ENCODE measurements around the gene NCOR1. TPM values are rescaled to one million over a fixed set of nuclear protein-coding genes. Genes with fewer than 3 reads are reported as not detected.

NCOR1 gene
- polyA plus RNA-seq, 3 donors: 23.2 to 47.0 (median 37.9) TPM

DNA sequence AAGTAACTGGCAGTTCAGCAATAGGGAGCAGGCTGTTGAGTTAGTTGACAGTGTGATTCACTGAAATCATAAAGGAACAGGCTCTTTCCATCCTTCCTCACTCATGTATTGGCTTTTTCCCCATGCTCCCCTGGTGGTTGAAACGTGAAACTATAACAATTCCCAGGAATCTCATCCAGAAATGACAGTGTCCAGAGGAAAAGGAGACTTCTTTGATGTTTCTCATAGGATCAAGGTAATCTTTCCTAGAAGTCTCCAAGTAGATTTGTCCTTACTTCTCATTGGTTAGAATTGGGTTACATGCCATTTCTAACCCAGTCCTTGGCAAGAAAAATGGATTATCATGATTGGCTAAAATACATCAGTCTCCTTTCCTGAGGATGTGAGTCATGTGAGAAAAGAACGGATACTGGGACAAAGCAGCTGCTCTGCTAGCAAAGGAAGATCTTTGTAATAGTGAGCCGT, 201.4 kb downstream of the NCOR1 start:
- Mint-ChIP-seq H3K4me3 (no peak overlapping the region), H3K27ac (no peak overlapping the region), H3K4me1 (peaks cover 12% of the 10 kb centered on the region), H3K36me3 (peaks cover 37 to 69% of the 10 kb centered on the region in 2 donors), H3K9me3 (no peaks in the 10 kb centered on the region), H3K27me3 (ENCODE audit: low read depth in 3 of 3) (no peaks in the 10 kb centered on the region)
- intact Hi-C loops (cut with micrococcal nuclease): no loop called here
- TF ChIP-seq, protein P1, sequence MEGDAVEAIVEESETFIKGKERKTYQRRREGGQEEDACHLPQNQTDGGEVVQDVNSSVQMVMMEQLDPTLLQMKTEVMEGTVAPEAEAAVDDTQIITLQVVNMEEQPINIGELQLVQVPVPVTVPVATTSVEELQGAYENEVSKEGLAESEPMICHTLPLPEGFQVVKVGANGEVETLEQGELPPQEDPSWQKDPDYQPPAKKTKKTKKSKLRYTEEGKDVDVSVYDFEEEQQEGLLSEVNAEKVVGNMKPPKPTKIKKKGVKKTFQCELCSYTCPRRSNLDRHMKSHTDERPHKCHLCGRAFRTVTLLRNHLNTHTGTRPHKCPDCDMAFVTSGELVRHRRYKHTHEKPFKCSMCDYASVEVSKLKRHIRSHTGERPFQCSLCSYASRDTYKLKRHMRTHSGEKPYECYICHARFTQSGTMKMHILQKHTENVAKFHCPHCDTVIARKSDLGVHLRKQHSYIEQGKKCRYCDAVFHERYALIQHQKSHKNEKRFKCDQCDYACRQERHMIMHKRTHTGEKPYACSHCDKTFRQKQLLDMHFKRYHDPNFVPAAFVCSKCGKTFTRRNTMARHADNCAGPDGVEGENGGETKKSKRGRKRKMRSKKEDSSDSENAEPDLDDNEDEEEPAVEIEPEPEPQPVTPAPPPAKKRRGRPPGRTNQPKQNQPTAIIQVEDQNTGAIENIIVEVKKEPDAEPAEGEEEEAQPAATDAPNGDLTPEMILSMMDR (IDR thresholded peaks at IDR 0.05): no peak
- no peak overlapping the region for H3K4me3 ChIP-seq (replicated peaks in 1 of 3; ENCODE audit: low read depth in 2 of 3, low read length in 3 of 3)
- no peak overlapping the region for H2AFZ ChIP-seq (ENCODE audit: insufficient read depth, low read depth, low read length, poor library complexity, severe bottlenecking)
- H4K20me1 ChIP-seq (ENCODE audit: insufficient read depth, low read length): peaks cover 13% of the 10 kb centered on the region
- no peaks in the 10 kb centered on the region for H3K27me3 ChIP-seq (ENCODE audit: control insufficient read depth in 2 of 2, insufficient read depth in 2 of 2, low read length in 2 of 2)
- H3K79me2 ChIP-seq (ENCODE audit: insufficient read depth, low read length): peaks cover 18% of the 10 kb centered on the region
- WGBS (ENCODE audit: insufficient coverage): no CpG with 5 or more reads among the region's 3 CpGs
- no peak overlapping the region for H3K9ac ChIP-seq (ENCODE audit: insufficient read depth, low read length, poor library complexity, severe bottlenecking)
- H3K36me3 ChIP-seq (replicated peaks in 1 of 2; ENCODE audit: control insufficient read depth in 1 of 2, insufficient read depth in 2 of 2, low read length in 2 of 2): peaks cover 40 to 64% of the 10 kb centered on the region in 2 donors
- no peak for DNase-seq
- H3K4me1 ChIP-seq (ENCODE audit: control insufficient read depth in 1 of 2, insufficient read depth in 2 of 2, low read length in 2 of 2): peaks cover 3 to 16% of the 10 kb centered on the region in 2 donors
- H3K9me3 ChIP-seq (replicated peaks in 1 of 2; ENCODE audit: control insufficient read depth in 1 of 2, insufficient read depth in 1 of 2, low read length in 2 of 2): no peaks in the 10 kb centered on the region
- no peak overlapping the region for H3K4me2 ChIP-seq (replicated peaks; ENCODE audit: extremely low read depth, low read length, poor library complexity, severe bottlenecking)
- H3K27ac ChIP-seq (ENCODE audit: low read depth in 1 of 2, low read length in 2 of 2): no peak overlapping the region

DNA sequence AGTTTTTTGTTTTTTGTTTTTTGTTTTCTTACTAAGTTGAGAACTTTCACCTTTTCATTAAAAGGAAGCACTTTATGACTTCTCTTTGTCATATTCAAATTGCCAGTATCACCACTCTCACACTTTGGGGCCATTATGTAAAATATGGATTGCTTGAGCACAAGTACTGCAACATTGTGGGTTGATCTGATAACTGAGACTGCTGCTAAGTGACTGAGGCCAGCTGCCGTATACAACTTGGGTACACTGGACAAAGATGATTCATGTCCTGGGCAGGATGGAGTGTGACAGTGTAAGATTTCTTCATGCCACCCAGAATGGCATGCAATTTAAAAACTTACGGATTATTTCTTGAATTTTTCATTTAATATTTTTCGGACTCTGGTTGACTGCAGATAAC, 207.9 kb downstream of the NCOR1 start:
- H3K4me3 Mint-ChIP-seq: no peak overlapping the region
- no peaks in the 10 kb centered on the region for H3K9me3 ChIP-seq (replicated peaks in 1 of 2; ENCODE audit: control insufficient read depth in 1 of 2, insufficient read depth in 1 of 2, low read length in 2 of 2)
- no peaks in the 10 kb centered on the region for H3K27me3 Mint-ChIP-seq (ENCODE audit: low read depth in 3 of 3)
- H3K79me2 ChIP-seq (ENCODE audit: insufficient read depth, low read length): peaks cover 13% of the 10 kb centered on the region
- H3K4me3 ChIP-seq (replicated peaks in 1 of 3; ENCODE audit: low read depth in 2 of 3, low read length in 3 of 3): no peak overlapping the region
- no peak for DNase-seq
- no peak overlapping the region for H3K9ac ChIP-seq (ENCODE audit: insufficient read depth, low read length, poor library complexity, severe bottlenecking)
- no peak overlapping the region for H3K4me2 ChIP-seq (replicated peaks; ENCODE audit: extremely low read depth, low read length, poor library complexity, severe bottlenecking)
- H3K4me1 ChIP-seq (ENCODE audit: control insufficient read depth in 1 of 2, insufficient read depth in 2 of 2, low read length in 2 of 2): peaks cover 3 to 16% of the 10 kb centered on the region in 2 donors
- H3K27ac ChIP-seq (ENCODE audit: low read depth in 1 of 2, low read length in 2 of 2): no peak overlapping the region
- peaks cover 72 to 76% of the 10 kb centered on the region in 2 donors for H3K36me3 Mint-ChIP-seq
- H3K27ac Mint-ChIP-seq: peak overlapping the region in 3 of 7 donors; percentile 5 to 42 (median 8)
- peaks cover 12% of the 10 kb centered on the region for H3K4me1 Mint-ChIP-seq
- H2AFZ ChIP-seq (ENCODE audit: insufficient read depth, low read depth, low read length, poor library complexity, severe bottlenecking): no peak overlapping the region
- intact Hi-C loops (cut with micrococcal nuclease): no loop called here
- no peaks in the 10 kb centered on the region for H4K20me1 ChIP-seq (ENCODE audit: insufficient read depth, low read length)
- TF ChIP-seq, protein P1 (IDR thresholded peaks at IDR 0.05): no peak
- 83% methylated on average over 1 of the region's 3 CpGs for WGBS (ENCODE audit: insufficient coverage)
- H3K9me3 Mint-ChIP-seq: no peaks in the 10 kb centered on the region
- peaks cover 73 to 79% of the 10 kb centered on the region in 2 donors for H3K36me3 ChIP-seq (replicated peaks in 1 of 2; ENCODE audit: control insufficient read depth in 1 of 2, insufficient read depth in 2 of 2, low read length in 2 of 2)
- no peaks in the 10 kb centered on the region for H3K27me3 ChIP-seq (ENCODE audit: control insufficient read depth in 2 of 2, insufficient read depth in 2 of 2, low read length in 2 of 2)

All from CD14-positive monocyte (primary cell).